ENCODE results near the gene OR10G7.
"Not testable (repeated sequence)": the region's sequence is repeated elsewhere in the genome, so short reads cannot be mapped to it uniquely, and the experiment has no call there.

OR10G7 gene

DNA sequence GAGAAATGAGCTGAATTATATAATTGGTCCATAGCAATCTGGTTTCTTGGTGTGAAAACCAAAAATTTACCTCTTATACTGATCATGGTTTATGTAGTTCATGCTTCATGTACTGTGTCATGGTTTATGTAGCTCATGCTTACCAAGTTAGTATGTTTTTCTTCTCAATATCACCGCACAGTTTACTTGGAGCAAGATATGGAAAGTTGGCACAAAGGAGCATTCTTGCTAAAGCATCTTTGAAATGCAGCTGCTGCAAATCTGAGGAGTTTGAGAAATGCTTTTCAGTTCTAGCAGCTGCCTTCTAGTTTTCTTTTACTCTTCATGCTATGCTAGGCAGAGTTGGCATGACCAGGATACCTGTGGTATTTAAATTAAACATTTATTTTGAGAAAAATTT is 4.5 kb downstream of the OR10G7 start:
- DNase-seq, result no peak

DNA sequence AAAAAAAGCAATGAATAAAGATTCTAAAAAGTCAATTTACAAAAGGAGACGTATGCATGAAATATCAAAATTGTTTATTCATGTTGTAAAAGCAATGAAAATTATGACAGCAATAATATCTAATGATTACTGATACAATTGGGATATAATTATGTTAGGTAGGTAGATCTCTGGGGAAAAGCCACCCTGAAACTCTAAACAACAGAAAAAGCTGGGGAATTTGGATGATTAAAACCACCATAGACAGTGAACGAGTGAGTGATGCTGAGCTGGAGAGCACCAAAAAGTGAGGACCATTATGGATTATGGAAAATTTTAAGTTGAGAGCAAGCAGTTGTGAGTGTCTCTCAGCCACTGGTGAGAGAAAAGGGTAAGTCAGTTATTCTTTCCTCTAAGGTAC is 14.6 kb downstream of the OR10G7 start, which contains the start of gene OR10G8:
Gene OR10G8 (plus strand): TSS at position 301 of the 400 bp plus-strand sequence. CDS start 2,825 bp downstream, outside the sequence.
- no peak for DNase-seq

DNA sequence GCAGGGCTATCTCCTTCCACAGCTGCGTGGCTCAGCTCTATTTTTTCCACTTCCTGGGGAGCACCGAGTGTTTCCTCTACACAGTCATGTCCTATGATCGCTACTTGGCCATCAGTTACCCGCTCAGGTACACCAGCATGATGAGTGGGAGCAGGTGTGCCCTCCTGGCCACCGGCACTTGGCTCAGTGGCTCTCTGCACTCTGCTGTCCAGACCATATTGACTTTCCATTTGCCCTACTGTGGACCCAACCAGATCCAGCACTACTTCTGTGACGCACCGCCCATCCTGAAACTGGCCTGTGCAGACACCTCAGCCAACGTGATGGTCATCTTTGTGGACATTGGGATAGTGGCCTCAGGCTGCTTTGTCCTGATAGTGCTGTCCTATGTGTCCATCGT is 25.3 kb downstream of the OR10G7 start:
- not testable (repeated sequence) for DNase-seq

DNA sequence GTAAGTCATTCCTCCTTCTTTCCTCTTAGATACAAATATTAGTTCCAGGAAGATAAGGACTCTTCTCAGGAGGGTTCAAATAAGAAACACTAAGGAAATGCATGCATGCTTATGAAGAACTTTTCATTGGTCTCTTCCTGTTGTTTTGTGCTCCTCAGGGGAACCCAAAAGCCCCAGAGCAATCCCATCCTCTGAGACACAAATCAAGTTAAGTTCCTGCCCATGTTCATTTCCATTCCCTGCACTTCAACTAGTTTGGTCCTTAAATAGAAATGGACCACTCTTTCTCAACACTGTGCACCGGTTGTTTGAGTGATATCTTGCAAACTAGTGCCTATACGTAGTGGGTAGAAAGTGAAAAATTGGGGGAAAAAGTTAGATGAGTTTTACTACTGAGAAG is 28.4 kb downstream of the OR10G7 start, which contains the start of gene OR10G4:
Gene OR10G4 (plus strand): TSS at position 301 of the 400 bp plus-strand sequence. CDS start 2,578 bp downstream, outside the sequence.
- no peak for DNase-seq

DNA sequence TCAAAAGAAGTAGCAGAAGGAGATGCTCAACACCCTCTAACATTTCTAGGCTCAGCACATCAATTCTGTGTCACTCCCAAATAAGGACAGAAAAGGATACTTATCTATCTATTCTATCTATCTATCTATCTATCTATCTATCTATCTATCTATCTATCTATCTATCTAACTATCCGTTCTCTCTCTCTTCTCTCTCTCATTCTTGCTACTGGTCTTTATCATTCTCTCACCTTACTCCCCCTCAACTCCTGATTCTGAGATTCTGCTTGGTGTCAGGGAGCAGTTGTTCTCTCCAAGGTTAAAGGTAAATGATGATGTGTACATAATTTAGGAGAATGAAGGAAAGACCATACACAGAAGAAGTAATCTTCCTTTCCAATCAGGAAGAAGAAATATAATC is 46.0 kb downstream of the OR10G7 start, which contains the start of gene OR10G6:
Gene OR10G6 (minus strand): TSS at position 43 of the 400 bp plus-strand sequence. CDS start 0 bp downstream, at position 43.
- DNase-seq, result no peak
